Endodermal cell (in vitro differentiated cells): ENCODE results near the gene UGT1A7. TPM values are rescaled to one million over a fixed set of nuclear protein-coding genes. Genes with fewer than 3 reads are reported as not detected.

Experiments
- DNase-seq: peaks from one replicate; pipeline ENCODE4 v3.0.0-alpha.2; 2017
- H3K27ac ChIP-seq: 2 replicates; pipeline ENCODE4 v1.5.1; 2013; ENCODE audit warnings: mild to moderate bottlenecking, low read depth, low read length, moderate library complexity
- H3K27me3 ChIP-seq: 2 replicates; pipeline ENCODE4 v1.6.1; 2013; ENCODE audit warnings: mild to moderate bottlenecking, low read length, moderate library complexity; ENCODE audit not compliant: insufficient read depth, control insufficient read depth, poor library complexity, severe bottlenecking
- H3K36me3 ChIP-seq: 2 replicates; pipeline ENCODE4 v1.7.0; 2013; ENCODE audit warnings: mild to moderate bottlenecking, low read length, moderate library complexity; ENCODE audit not compliant: control insufficient read depth, insufficient read depth
- H3K4me1 ChIP-seq: one replicate; pipeline ENCODE4 v1.7.0; 2013; ENCODE audit warnings: low read length; ENCODE audit not compliant: control insufficient read depth, insufficient read depth
- H3K4me3 ChIP-seq: 2 replicates; pipeline ENCODE4 v1.5.1; 2013; ENCODE audit warnings: mild to moderate bottlenecking, low read length, moderate library complexity
- H3K9ac ChIP-seq: 2 replicates; pipeline ENCODE4 v1.6.1; 2013; ENCODE audit warnings: mild to moderate bottlenecking, low read length, moderate library complexity; ENCODE audit not compliant: poor library complexity, severe bottlenecking; ENCODE audit errors: extremely low read depth
- H3K9me3 ChIP-seq: 2 replicates; pipeline ENCODE4 v1.6.1; 2013; ENCODE audit warnings: mild to moderate bottlenecking, low read length, moderate library complexity; ENCODE audit not compliant: control insufficient read depth
- H3K27ac Mint-ChIP-seq: 2 replicates; pipeline ENCODE4 v1.8.0; 2020; ENCODE audit warnings: mixed read lengths
- H3K27me3 Mint-ChIP-seq: 2 replicates; pipeline ENCODE4 v1.8.0; 2021; ENCODE audit warnings: mild to moderate bottlenecking, mixed read lengths; ENCODE audit not compliant: insufficient read depth
- H3K36me3 Mint-ChIP-seq: 2 replicates; pipeline ENCODE4 v1.8.0; 2020; ENCODE audit warnings: low read depth, mixed read lengths
- H3K4me1 Mint-ChIP-seq: 2 replicates; pipeline ENCODE4 v1.8.0; 2020; ENCODE audit warnings: mixed read lengths
- H3K4me3 Mint-ChIP-seq: 2 replicates; pipeline ENCODE4 v1.8.0; 2020; ENCODE audit warnings: mild to moderate bottlenecking, moderate library complexity, mixed read lengths
- H3K9me3 Mint-ChIP-seq: 2 replicates; pipeline ENCODE4 v1.8.0; 2020; ENCODE audit warnings: mild to moderate bottlenecking, mixed read lengths
- WGBS, 2 experiments: methylation state at CpG; one replicate each; pipeline versions ENCODE4 v1.1.5 to v1.1.7; 2013; ENCODE audit warnings: missing lambda C conversion rate in 2 of 2, mixed read lengths in 1 of 2; ENCODE audit not compliant: insufficient coverage in 1 of 2, insufficient read length in 1 of 2; 5-methylcytosine and 5-hydroxymethylcytosine counted together
- total RNA-seq, 2 donors: library from RNA; stranded (reverse); fragmentation: NEBNext Ultra II Directional in 1 of 2; extraction: Animal tissue kit (Norgen Biotek cat#: 25700) in 1 of 2; gene quantifications; 2 replicates in 1 of 2; 3 replicates in 1 of 2; pipeline ENCODE4 v1.2.1, GENCODE V29; 2021
- TF ChIP-seq, protein P1 (sequence below): fragments of 200-600 bp; sonication (generic); conservative IDR thresholded peaks from 2 replicates; pipeline ENCODE4 v1.5.0; 2021; ENCODE audit warnings: antibody characterized with exemption, mild to moderate bottlenecking

UGT1A7 gene
- total RNA-seq, 2 donors from 2014 or later: not detected

DNA sequence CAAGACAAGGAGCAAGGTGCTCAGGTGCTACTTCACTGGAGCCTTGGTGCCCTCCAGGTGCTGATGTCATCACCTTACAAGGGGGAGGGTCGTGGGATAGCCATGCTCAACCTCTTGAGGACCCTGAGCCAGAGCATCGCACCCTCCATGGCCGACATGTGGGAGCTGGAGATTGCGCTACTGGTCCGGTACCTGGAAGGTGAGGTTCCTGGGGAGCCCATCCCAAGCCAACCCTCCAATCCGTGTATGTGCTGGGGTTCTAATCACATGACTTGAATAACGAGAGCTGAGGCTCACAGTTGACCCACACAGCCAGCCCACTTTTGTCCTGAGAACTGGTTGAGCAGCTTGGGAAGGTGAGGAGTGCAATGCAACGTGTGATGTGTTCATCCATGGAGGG is 122.3 kb downstream of the UGT1A7 start:
- peaks cover 12% of the 10 kb centered on the region for H3K27me3 Mint-ChIP-seq
- Histone ChIP-seq H3K9ac (no peak overlapping the region), H3K4me1 (no peaks in the 10 kb centered on the region), H3K27ac (no peak overlapping the region), H3K4me3 (no peak overlapping the region), H3K9me3 (no peaks in the 10 kb centered on the region), H3K36me3 (no peaks in the 10 kb centered on the region), H3K27me3 (no peaks in the 10 kb centered on the region)
- no peaks in the 10 kb centered on the region for H3K4me1 Mint-ChIP-seq
- WGBS, 2 experiments: 77 to 92% methylated on average over 6 to 8 of the region's 8 CpGs
- TF ChIP-seq, protein P1, sequence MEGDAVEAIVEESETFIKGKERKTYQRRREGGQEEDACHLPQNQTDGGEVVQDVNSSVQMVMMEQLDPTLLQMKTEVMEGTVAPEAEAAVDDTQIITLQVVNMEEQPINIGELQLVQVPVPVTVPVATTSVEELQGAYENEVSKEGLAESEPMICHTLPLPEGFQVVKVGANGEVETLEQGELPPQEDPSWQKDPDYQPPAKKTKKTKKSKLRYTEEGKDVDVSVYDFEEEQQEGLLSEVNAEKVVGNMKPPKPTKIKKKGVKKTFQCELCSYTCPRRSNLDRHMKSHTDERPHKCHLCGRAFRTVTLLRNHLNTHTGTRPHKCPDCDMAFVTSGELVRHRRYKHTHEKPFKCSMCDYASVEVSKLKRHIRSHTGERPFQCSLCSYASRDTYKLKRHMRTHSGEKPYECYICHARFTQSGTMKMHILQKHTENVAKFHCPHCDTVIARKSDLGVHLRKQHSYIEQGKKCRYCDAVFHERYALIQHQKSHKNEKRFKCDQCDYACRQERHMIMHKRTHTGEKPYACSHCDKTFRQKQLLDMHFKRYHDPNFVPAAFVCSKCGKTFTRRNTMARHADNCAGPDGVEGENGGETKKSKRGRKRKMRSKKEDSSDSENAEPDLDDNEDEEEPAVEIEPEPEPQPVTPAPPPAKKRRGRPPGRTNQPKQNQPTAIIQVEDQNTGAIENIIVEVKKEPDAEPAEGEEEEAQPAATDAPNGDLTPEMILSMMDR: no peak
- DNase-seq: no peak
- H3K27ac Mint-ChIP-seq: no peak overlapping the region
- H3K4me3 Mint-ChIP-seq: no peak overlapping the region
- H3K9me3 Mint-ChIP-seq: peaks cover 5% of the 10 kb centered on the region
- H3K36me3 Mint-ChIP-seq: no peaks in the 10 kb centered on the region

- Mint-ChIP-seq H3K4me3 (no peak overlapping the region), H3K27ac (no peak overlapping the region), H3K9me3 (peaks cover 2% of the 10 kb centered on the region), H3K27me3 (peaks cover 20% of the 10 kb centered on the region), H3K4me1 (no peaks in the 10 kb centered on the region), H3K36me3 (no peaks in the 10 kb centered on the region)
- H3K4me1 ChIP-seq: no peaks in the 10 kb centered on the region
- no peaks in the 10 kb centered on the region for H3K27me3 ChIP-seq
- no peak overlapping the region for H3K4me3 ChIP-seq
- TF ChIP-seq, protein P1: peak; percentile 38
- no peak overlapping the region for H3K9ac ChIP-seq
- 91 to 92% methylated on average over 5 to 12 of the region's 12 CpGs for WGBS, 2 experiments
- no peaks in the 10 kb centered on the region for H3K36me3 ChIP-seq
- no peak overlapping the region for H3K27ac ChIP-seq
- no peaks in the 10 kb centered on the region for H3K9me3 ChIP-seq
- peak; percentile 36 for DNase-seq
Measured at GRCh38 chr2:233807215-233807865, 125.6 kb downstream of the UGT1A7 start.

DNA sequence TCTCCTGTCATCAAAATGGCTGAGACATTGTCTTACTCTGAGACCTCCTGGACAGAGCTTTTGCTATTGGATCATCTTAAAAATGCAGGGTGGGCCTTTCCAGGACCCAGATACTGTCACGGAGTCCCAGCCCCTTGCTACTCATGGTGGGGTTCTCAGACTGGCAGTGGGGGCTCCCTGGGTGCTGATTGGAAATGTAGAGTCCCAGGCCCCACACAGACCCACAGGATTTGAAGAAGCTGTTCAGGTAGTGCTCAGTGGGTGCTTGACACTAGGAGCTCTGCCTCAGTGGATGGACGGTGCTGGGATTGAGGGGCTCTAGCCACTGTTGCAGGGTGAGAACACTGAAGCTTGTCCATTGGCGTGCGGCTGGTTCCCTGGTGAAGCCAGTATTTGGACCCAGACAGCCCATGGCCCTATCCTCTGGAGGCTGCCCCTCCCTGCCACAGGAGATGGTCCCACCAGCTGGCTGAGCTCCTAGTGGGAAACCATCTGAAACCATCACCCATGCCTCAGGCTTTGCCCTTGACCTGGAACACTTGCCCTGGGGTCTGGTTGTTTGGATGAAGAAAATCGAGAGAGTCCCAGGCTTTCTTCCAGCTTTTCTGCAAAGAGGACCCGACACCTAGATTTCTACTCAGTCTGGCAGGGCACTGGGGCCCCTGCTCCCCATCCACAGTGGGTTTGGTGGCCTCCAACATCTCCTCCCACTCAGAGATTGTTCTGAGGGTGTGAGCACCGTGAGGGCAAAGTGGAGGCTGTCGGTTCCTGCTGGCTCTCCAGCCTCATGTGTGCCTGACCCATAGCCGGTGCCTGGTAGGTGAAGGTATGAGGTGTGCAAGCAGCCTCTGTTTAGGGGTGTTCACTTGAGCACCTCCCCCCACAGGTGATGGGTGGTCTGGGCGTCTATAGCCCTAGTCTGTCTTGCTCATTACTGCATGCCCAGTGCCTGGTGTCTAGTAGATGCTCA is 126.5 kb downstream of the UGT1A7 start:
- no peaks in the 10 kb centered on the region for H3K9me3 ChIP-seq
- H3K4me3 ChIP-seq: no peak overlapping the region
- TF ChIP-seq, protein P1: no peak
- Mint-ChIP-seq H3K9me3 (peaks cover 2% of the 10 kb centered on the region), H3K27me3 (peaks cover 14% of the 10 kb centered on the region), H3K4me3 (no peak overlapping the region), H3K36me3 (no peaks in the 10 kb centered on the region), H3K27ac (no peak overlapping the region), H3K4me1 (no peaks in the 10 kb centered on the region)
- H3K27ac ChIP-seq: no peak overlapping the region
- H3K36me3 ChIP-seq: no peaks in the 10 kb centered on the region
- peak; percentile 30 for DNase-seq
- WGBS, 2 experiments: 87 to 96% methylated on average over 4 to 10 of the region's 10 CpGs
- H3K4me1 ChIP-seq: no peaks in the 10 kb centered on the region
- H3K27me3 ChIP-seq: no peaks in the 10 kb centered on the region
- no peak overlapping the region for H3K9ac ChIP-seq
